Stimulated activated CD8-positive, alpha-beta memory T cell treated with anti-CD3 and anti-CD28 coated beads, Interleukin-4, amount 100 ng/mL, for 48 hours (primary cell): ENCODE results near the gene OR2M4.
"Not testable (repeated sequence)": the region's sequence is repeated elsewhere in the genome, so short reads cannot be mapped to it uniquely, and the experiment has no call there.

ENCODE experiments used
- DNase-seq: peaks from one replicate; pipeline ENCODE4 v3.0.0-alpha.2; 2020

The OR2M4 gene, protein sequence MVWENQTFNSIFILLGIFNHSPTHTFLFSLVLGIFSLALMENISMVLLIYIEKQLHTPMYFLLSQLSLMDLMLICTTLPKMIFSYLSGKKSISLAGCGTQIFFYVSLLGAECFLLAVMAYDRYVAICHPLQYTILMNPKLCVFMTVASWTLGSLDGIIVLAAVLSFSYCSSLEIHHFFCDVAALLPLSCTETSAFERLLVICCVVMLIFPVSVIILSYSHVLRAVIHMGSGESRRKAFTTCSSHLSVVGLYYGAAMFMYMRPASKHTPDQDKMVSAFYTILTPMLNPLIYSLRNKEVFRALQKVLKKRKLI

DNA sequence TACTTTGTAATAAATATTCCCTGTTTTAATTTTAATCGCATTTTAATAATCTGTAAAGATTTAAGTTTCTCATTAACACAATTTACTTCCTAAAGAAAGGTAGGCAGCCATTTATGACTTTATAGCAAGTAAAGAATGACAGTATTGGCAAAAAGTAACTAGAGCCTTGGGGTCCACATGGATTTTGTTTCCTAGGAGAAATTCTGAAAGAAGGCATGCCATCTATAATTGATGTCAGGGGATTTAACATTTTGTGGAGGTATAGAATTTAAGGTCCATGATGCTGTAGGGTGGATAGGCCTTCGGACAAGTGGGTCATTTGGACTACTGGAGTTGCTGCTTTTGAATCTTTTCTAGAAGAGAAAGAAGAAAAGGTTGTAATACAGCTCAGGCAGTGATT, at the start of gene OR2M4:
OR2M4 (plus strand) TSS at position 301 of the 400 bp plus-strand sequence. CDS start 7,512 bp downstream, outside the sequence.
- DNase-seq = no peak

DNA sequence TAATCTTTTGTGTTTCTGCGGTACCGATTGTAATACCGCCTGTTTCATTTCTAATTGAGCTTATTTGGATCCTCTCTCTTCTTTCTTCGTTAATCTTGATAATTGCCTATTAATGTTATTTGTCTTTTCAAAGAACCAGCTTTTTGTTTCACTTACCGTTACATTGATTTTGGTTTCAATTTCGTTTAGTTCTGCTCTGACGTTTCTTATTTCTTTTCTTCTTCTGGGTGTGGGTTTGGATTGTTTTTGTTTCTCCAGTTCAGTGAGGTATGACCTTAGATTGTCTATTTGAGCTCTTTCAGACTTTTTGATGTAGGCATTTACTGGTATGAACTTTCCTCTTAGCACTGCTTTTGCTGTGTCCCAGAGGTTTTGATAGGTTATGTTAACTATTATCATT, 47.2 kb upstream of the OR2M4 start:
- no peak for DNase-seq

DNA sequence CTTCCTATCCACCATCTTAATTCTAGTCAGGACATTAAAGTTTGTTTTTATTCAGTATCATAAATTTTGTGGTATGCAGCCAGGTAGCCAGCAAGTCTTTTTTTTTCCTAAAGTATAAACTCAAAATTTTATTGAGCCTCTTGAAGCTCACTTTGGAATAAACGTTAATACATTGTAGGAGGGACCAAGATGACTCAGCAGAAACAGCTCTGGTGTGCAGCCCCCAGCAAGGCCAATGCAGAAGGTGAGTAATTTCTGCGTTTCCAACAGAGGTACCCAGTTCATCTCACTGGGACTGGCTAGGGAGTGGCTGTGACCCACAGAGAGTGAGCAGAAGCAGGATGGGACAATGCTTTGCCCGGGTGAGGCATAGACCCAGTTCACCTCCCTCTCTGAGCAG, 43.9 kb upstream of the OR2M4 start:
- DNase-seq = no peak

DNA sequence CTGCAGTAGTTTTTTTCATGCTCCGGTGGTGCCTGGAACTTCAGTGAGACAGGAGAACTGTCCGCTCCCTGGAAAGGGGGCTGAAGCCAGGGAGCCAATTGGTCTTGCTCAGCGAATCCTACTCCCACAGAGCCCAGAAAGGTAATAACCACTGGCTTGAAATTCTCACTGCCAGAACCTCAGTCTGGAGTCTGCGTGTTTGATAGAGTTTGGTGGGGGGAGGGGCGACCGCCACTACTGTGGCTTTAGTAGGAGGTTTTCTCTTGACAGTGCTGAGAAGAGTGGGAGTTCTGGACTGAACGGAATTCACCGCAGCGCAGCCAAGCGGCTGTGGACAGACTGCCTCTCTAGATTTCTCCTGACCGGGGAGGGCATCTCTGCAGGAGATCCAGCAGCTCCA, 42.2 kb upstream of the OR2M4 start:
- DNase-seq = no peak

DNA sequence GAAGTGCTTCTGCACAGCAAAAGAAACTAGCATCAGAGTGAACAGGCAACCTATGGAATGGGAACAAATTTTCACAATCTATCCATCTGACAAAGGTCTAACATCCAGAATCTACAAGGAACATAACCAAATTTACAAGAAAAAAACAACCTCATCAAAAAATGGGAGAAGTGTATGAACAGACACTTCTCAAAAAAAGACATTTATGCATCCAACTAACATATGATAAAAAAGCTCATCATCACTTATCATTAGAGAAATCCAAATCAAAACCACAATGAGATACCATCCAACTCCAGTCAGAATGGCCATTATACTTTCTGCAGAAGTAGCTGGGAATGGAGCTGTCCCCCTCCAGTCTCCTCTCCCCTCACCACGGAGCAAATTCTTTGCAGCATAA, 37.1 kb upstream of the OR2M4 start:
- DNase-seq = no peak

DNA sequence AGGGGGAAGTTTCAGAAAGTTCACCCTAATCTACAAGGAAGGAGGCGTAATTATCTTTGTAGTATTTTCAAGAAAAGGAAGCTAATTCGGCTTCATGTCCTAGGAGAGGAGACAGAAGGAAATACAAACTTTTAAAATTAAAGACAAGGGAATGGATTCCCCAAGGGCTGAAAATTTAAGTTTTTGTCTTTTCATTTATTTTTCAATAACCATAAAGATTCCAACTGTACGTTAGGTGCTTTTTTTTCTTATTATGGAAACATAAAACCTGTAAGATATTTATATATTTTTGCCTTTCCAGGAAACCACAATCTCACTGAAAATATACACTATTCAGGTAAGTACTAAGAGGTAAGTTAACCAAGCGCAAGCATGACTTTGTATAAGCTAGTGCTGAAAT, 34.3 kb upstream of the OR2M4 start, which contains the start of gene OR2M3:
OR2M3 (plus strand) TSS at position 301 of the 400 bp plus-strand sequence. CDS start 5,803 bp downstream, outside the sequence.
- DNase-seq = no peak

DNA sequence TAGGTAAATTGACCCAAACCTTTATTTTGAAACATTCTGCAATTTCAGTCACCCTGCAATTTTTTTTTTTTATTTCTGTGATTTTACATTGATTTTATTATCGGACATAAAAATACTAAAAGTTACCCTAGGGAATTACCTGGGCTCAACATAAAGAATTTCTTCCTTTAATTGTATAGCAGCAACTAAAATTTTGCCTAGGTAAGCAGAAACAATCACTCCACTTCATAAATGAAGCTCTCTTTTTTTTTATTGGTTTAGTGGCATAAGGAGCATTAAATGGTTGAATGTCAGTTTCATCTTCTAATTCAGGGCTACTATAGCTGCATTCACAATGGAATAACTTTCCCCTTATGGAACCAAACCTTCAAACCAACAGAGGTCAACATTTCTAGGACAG, 15.3 kb upstream of the OR2M4 start:
- no peak for DNase-seq

DNA sequence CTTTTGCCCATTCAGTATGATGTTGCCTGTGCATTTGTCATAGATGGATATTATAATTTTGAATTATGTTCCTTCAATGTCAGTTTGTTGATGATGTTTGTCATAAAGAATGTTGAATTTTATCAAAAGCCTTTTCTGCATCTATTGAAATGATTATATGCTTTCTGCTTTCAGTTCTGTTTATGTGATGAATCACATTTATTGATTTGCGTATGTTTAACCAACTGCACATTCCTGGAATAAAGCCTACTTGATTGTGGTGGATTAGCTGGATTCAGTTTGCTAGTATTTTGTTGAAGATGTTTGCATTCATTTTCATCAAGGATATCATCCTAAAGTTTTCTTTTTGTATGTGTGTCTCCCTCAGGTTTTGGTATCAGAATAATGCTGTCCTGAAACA, 5.7 kb upstream of the OR2M4 start:
- DNase-seq = no peak

DNA sequence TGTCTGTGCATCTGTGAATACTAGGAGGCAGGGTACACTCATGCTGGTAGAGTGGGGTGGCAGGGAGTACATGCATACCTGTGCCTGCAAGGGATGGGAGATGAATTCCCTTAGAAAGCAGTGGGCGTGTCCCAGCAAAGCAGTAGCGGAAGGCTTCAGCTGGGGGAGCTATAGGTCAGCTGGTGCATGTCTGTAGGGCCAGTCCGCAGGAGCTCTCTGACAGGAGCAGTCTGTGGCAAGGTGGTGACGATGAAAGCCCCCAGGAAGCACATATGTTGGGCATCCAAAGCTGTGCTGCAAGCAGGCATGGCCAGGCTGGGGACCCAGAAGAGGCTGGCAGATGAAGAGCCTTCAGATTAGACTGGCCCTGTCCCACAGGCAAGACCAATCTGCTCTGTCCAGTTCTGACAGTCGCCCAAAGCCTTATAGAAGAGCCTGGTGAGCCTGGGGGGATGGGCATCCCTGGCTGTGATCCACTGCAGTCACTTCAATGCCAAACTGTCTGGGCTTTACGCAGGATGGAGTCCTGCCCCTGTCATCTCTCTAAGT, 1.8 kb upstream of the OR2M4 start:
- DNase-seq = no peak

DNA sequence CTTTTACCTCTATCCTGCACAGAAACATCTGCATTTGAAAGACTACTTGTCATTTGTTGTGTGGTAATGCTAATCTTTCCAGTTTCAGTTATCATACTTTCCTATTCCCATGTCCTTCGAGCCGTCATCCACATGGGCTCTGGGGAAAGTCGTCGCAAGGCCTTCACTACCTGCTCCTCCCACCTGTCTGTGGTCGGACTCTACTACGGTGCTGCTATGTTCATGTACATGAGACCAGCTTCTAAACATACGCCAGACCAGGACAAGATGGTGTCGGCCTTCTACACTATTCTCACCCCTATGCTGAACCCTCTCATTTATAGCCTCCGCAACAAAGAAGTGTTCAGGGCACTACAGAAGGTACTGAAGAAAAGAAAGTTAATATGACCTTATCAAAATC, 8.3 kb downstream of the OR2M4 start:
- no peak for DNase-seq

DNA sequence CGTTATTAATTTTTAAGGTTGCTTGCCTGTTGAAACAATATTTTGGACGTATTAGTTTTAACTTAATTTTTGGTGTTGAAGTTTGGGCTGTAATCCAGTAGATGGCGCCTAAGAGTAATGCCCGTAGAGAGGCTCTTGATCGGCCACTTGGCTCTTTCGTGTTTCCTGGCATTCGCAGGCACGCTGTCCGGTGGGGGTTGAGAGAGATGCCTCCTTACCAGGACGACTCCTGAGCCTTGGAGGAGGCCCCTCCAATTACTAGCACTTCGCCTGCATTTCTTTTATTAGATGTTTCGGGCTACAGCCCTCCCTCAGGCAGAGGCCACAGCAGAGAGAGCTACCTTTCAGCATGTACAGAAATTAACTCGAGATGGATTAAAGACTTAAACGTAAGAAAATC, 12.0 kb downstream of the OR2M4 start:
- peak; percentile 26 for DNase-seq

DNA sequence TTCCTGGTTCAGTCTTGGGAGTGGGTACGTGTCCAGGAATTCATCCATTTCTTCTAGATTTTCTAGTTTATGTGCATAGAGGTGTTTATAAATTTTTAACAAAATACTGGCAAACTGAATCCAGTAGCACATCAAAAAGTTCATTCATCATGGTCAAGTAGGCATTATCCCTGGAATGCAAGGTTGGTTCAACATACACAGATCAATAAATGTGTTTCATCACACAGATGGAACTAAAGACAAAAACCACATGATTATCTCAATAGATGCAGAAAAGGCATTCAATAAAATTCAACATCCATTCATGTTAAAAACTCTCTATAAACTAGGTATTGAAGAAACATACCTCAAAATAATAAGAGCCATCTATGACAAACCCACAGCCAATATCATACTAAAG, 28.1 kb downstream of the OR2M4 start:
- DNase-seq = not testable (repeated sequence)

DNA sequence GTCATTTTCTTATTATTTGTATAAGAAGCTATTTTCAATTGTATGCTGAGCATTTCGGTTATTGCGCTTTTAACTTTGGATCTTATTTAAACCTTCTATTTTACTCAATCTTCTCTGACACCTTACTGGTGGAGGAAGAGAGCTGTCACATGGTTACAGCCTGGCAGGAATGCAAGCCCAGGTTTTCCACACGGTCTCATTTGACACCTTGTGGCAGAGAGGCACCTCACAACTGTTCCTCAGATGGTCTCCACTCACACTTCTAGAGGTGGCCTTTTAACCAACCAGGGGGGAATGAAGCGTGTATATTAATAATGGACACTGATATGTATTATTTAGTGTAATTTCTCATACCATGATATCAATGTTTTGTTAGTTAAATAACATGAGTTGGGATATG, 37.0 kb downstream of the OR2M4 start:
- DNase-seq = no peak

DNA sequence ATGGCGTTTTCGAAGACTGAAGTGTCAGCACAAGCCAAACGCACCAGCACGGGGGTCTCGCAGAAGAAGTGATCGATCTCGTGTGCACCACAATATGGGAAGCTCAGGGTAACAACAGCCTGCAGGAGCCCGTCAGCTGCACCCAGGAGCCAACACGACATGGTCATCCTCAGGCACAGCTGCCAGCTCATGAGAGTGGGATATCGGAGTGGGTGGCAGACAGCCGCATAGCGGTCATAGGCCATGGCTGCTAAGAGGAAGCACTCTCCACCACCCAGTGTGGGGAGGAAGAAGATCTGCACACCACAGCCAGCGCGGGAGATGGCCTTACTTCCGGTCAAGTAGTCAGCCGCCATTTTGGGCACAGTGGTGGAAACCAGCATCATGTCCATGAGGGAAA, 42.0 kb downstream of the OR2M4 start:
- DNase-seq = not testable (repeated sequence)

DNA sequence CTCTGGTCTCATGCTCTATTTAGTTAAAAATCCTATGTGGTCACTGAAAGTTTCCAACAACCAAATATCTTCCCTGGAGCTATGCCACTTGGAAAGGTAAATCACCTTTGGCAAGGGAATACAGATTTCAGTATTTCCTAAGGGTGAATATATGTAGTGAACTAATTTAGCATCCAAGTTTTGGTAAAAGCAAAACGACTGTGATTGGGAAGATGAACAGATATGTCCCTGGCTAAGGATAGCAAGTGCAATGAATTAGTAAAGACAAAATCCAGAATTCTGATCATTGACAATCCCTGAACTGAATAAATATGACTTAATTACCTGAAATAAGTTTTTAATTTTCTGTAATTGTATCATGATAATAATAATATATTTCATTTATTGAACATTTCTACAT, 46.7 kb downstream of the OR2M4 start, which contains the start of gene OR2T33:
OR2T33 (minus strand) TSS at position 101 of the 400 bp plus-strand sequence. CDS start 4,162 bp downstream, outside the sequence.
- DNase-seq = no peak

DNA sequence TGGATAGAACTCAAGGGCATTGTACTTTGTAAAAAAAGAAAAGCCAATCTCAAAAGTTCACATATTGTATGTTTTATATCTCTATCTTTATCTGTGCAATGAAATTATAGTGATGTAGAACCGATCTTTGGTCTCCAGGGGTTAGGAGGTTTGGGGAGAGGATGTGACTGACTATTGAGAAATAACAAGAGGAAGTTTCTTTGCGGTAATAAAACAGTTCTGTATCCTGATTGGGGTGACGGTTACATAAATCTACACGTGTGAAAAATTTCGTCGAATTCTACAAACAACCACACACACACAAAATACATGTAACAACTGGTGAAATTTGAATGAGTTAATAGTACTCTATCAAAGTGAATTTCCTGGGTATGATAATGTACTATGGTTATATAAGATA, 57.2 kb downstream of the OR2M4 start:
- no peak for DNase-seq
